ENCODE data around the gene MAST4.

DNA sequence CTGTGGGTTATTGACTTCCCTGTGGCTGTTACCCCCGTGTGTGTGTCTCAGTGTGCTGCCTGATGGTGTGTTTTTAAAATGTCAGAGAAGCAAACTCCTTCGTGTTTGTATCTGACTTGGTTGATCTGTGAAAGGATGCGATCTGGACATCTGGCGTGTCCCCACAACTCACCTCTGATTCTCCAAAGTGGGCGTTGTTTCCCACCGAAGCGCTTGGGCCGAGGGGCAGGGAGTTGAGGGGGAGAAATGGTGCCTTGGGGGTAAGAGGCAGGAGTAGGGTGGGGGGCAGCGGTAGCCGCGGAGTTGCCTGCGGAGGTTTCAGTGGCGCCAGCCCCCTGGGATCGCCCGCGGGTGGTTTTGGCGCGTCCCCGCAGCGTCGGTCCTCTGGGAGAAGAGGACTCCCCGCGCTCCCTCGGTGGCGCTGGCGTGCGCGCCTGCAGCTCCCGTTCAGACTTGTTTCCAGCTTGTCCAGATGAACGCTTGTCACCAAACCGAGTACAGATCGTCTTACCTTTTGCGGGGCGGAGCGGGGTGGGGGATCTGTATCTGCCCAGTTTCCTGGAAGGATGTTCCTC, 1.1 kb downstream of the MAST4 start:
- TF ChIP-seq, protein P1, sequence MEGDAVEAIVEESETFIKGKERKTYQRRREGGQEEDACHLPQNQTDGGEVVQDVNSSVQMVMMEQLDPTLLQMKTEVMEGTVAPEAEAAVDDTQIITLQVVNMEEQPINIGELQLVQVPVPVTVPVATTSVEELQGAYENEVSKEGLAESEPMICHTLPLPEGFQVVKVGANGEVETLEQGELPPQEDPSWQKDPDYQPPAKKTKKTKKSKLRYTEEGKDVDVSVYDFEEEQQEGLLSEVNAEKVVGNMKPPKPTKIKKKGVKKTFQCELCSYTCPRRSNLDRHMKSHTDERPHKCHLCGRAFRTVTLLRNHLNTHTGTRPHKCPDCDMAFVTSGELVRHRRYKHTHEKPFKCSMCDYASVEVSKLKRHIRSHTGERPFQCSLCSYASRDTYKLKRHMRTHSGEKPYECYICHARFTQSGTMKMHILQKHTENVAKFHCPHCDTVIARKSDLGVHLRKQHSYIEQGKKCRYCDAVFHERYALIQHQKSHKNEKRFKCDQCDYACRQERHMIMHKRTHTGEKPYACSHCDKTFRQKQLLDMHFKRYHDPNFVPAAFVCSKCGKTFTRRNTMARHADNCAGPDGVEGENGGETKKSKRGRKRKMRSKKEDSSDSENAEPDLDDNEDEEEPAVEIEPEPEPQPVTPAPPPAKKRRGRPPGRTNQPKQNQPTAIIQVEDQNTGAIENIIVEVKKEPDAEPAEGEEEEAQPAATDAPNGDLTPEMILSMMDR (IDR thresholded peaks at IDR 0.05; ENCODE audit: low read depth, low read length), result no peak
- no peak for TF ChIP-seq EZH2phosphoT487 (IDR thresholded peaks at IDR 0.05; ENCODE audit: low read depth)

Data from OCI-LY3 (cell line).